Activated CD4-positive, alpha-beta T cell treated with anti-CD3 and anti-CD28 coated beads, Interleukin-2, amount 10 ng/mL, durations not matched to agents 24 days and 14 days (primary cell): ENCODE measurements around the gene TAF11L13. TPM values are rescaled to one million over a fixed set of nuclear protein-coding genes. Genes with fewer than 3 reads are reported as not detected.
"Not testable (repeated sequence)": the region's sequence is repeated elsewhere in the genome, so short reads cannot be mapped to it uniquely, and the experiment has no call there.

Experiments
- DNase-seq: peaks from one replicate; pipeline ENCODE4 v3.0.0; 2022
- H3K27ac Mint-ChIP-seq: one replicate; pipeline ENCODE4 v1.8.0; 2022; ENCODE audit warnings: mild to moderate bottlenecking, mixed read lengths
- H3K27me3 Mint-ChIP-seq: one replicate; pipeline ENCODE4 v1.8.0; 2022; ENCODE audit warnings: mixed read lengths
- H3K36me3 Mint-ChIP-seq: one replicate; pipeline ENCODE4 v1.8.0; 2022; ENCODE audit warnings: low read depth, mild to moderate bottlenecking, mixed read lengths
- H3K4me1 Mint-ChIP-seq: one replicate; pipeline ENCODE4 v1.8.0; 2021; ENCODE audit warnings: mixed read lengths
- H3K4me3 Mint-ChIP-seq: one replicate; pipeline ENCODE4 v1.8.0; 2022; ENCODE audit warnings: mild to moderate bottlenecking, moderate library complexity, mixed read lengths
- H3K9me3 Mint-ChIP-seq: one replicate; pipeline ENCODE4 v1.8.0; 2021; ENCODE audit warnings: mixed read lengths
- intact Hi-C: fragments of 100-400 bp; cut with micrococcal nuclease; formaldehyde crosslinking; loops from one replicate; pipeline ENCODE4 v1.15.1; 2023
- total RNA-seq: library from RNA; stranded (reverse); gene quantifications from 2 replicates; pipeline ENCODE4 v1.2.3, GENCODE V29; 2022

Gene TAF11L13
- total RNA-seq = not detected in 2 replicates

DNA sequence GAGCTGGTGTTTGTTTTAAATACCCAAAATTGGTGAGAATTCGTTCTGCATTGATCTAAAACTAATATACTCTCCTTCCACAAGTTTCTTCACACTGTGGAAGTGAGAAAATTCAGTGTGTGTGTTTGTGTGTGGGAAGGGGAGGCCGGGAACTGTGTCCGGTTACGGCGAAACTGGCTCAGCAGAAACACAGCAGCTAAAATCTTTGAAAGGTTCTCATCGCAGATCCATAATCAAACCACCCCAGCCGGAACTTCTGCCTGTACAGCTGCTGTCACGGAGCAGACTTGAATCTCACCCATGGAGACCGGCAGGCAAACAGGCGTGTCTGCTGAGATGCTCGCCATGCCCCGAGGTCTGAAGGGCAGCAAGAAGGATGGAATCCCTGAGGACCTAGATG, at the start of gene TAF11L13:
TAF11L13 (plus strand) TSS at position 301 of the 400 bp plus-strand sequence.
- H3K4me3 Mint-ChIP-seq, H3K27ac Mint-ChIP-seq, H3K9me3 Mint-ChIP-seq, H3K36me3 Mint-ChIP-seq, intact Hi-C loops, H3K4me1 Mint-ChIP-seq, DNase-seq, H3K27me3 Mint-ChIP-seq: not testable (repeated sequence)

DNA sequence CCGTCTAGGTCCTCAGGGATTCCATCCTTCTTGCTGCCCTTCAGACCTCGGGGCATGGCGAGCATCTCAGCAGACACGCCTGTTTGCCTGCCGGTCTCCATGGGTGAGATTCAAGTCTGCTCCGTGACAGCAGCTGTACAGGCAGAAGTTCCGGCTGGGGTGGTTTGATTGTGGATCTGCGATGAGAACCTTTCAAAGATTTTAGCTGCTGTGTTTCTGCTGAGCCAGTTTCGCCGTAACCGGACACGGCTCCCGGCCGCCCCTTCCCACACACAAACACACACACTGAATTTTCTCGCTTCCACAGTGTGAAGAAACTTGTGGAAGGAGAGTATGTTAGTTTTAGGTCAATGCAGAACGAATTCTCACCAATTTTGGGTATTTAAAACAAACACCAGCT, 46.2 kb upstream of the TAF11L13 start, which contains the start of gene TAF11L7:
TAF11L7 (minus strand) TSS at position 101 of the 400 bp plus-strand sequence.
- H3K27me3 Mint-ChIP-seq, H3K9me3 Mint-ChIP-seq, H3K4me3 Mint-ChIP-seq, H3K36me3 Mint-ChIP-seq, H3K27ac Mint-ChIP-seq, H3K4me1 Mint-ChIP-seq, DNase-seq, intact Hi-C loops: not testable (repeated sequence)

DNA sequence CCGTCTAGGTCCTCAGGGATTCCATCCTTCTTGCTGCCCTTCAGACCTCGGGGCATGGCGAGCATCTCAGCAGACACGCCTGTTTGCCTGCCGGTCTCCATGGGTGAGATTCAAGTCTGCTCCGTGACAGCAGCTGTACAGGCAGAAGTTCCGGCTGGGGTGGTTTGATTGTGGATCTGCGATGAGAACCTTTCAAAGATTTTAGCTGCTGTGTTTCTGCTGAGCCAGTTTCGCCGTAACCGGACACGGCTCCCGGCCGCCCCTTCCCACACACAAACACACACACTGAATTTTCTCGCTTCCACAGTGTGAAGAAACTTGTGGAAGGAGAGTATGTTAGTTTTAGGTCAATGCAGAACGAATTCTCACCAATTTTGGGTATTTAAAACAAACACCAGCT, 41.0 kb upstream of the TAF11L13 start, which contains the start of gene TAF11L8:
TAF11L8 (minus strand) TSS at position 101 of the 400 bp plus-strand sequence.
- H3K27ac Mint-ChIP-seq, H3K4me1 Mint-ChIP-seq, H3K27me3 Mint-ChIP-seq, H3K4me3 Mint-ChIP-seq, intact Hi-C loops, H3K9me3 Mint-ChIP-seq, H3K36me3 Mint-ChIP-seq, DNase-seq: not testable (repeated sequence)

DNA sequence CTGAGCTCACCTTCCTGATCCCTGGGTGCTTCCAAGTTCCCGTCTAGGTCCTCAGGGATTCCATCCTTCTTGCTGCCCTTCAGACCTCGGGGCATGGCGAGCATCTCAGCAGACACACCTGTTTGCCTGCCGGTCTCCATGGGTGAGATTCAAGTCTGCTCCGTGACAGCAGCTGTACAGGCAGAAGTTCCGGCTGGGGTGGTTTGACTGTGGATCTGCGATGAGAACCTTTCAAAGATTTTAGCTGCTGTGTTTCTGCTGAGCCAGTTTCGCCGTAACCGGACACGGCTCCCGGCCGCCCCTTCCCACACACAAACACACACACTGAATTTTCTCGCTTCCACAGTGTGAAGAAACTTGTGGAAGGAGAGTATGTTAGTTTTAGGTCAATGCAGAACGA, 37.6 kb upstream of the TAF11L13 start, which contains the start of gene TAF11L9:
TAF11L9 (minus strand) TSS at position 140 of the 400 bp plus-strand sequence.
- H3K9me3 Mint-ChIP-seq, intact Hi-C loops, H3K4me1 Mint-ChIP-seq, H3K4me3 Mint-ChIP-seq, H3K27ac Mint-ChIP-seq, H3K36me3 Mint-ChIP-seq, H3K27me3 Mint-ChIP-seq: not testable (repeated sequence)
- peak; percentile 28 for DNase-seq

DNA sequence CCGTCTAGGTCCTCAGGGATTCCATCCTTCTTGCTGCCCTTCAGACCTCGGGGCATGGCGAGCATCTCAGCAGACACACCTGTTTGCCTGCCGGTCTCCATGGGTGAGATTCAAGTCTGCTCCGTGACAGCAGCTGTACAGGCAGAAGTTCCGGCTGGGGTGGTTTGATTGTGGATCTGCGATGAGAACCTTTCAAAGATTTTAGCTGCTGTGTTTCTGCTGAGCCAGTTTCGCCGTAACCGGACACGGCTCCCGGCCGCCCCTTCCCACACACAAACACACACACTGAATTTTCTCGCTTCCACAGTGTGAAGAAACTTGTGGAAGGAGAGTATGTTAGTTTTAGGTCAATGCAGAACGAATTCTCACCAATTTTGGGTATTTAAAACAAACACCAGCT, 34.2 kb upstream of the TAF11L13 start, which contains the start of gene TAF11L10:
TAF11L10 (minus strand) TSS at position 101 of the 400 bp plus-strand sequence.
- H3K27me3 Mint-ChIP-seq, DNase-seq, H3K4me3 Mint-ChIP-seq, H3K4me1 Mint-ChIP-seq, H3K27ac Mint-ChIP-seq, intact Hi-C loops, H3K9me3 Mint-ChIP-seq, H3K36me3 Mint-ChIP-seq: not testable (repeated sequence)

DNA sequence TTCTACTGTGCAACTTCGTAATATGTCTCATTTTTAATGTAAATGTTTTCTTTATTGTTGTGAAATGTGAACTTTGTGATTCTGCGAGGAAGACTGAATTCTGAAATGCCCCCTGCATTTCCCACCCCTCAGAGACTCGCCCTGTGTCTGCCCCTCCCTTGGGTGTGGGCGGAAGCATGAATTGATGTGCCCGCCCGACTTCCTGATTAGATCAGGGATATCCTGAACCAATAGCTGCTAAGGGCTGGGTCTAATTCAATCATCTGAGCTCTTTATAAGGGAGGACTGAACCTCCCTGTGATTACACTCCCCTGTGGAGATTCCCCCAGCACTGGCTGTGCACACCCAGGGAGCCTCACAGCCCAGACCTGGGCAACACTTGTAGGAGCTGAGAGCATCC, 28.0 kb upstream of the TAF11L13 start, which contains the start of gene TAF11L11:
TAF11L11 (plus strand) TSS at position 304 of the 400 bp plus-strand sequence.
- H3K27ac Mint-ChIP-seq, H3K4me1 Mint-ChIP-seq, H3K27me3 Mint-ChIP-seq, H3K4me3 Mint-ChIP-seq, H3K36me3 Mint-ChIP-seq, intact Hi-C loops: not testable (repeated sequence)
- peaks cover 15% of the 10 kb centered on the region for H3K9me3 Mint-ChIP-seq
- peak; percentile 21 for DNase-seq

DNA sequence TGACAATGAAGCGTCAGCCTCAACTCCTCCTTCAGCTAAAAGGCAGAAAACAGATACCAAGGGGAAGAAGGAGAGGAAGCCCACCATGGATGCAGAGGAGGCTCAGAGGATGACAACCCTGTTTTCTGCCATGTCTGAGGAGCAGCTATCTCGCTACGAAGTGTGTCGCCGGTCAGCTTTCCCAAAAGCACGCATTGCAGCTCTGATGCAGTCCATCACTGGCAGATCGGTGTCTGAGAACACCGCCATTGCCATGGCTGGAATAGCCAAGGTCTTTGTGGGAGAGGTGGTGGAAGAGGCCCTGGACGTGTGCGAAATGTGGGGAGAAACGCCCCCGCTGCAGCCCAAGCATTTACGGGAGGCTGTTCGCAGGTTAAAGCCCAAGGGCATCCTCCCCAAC, 26.9 kb upstream of the TAF11L13 start:
- intact Hi-C loops = no loop called here
- DNase-seq = peak; percentile 23
- Mint-ChIP-seq H3K27ac (no peak overlapping the region), H3K4me3 (no peak overlapping the region), H3K4me1 (no peaks in the 10 kb centered on the region), H3K9me3 (peaks cover 15% of the 10 kb centered on the region), H3K36me3 (no peaks in the 10 kb centered on the region), H3K27me3 (no peaks in the 10 kb centered on the region)

DNA sequence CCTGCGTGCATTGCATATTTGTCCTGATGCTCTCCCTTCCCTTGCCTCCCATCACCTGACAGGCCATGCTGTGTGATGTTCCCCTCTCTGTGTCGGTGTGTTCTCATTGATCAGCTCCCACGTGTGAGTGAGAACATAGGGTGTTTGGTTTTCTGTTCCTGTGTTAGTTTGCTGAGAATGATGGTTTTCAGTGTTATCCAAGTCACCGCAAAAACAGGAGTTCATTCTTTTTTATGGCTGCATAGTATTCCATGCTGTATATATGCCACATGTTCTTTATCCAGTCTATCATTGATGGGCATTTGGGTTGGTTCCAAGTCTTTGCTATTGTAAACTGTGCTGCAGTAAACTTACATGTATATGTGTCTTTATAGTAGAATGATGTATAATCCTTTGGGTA, 24.4 kb upstream of the TAF11L13 start:
- intact Hi-C loops, DNase-seq, H3K27ac Mint-ChIP-seq, H3K27me3 Mint-ChIP-seq, H3K4me3 Mint-ChIP-seq, H3K4me1 Mint-ChIP-seq, H3K36me3 Mint-ChIP-seq: not testable (repeated sequence)
- H3K9me3 Mint-ChIP-seq = peaks cover 12% of the 10 kb centered on the region

DNA sequence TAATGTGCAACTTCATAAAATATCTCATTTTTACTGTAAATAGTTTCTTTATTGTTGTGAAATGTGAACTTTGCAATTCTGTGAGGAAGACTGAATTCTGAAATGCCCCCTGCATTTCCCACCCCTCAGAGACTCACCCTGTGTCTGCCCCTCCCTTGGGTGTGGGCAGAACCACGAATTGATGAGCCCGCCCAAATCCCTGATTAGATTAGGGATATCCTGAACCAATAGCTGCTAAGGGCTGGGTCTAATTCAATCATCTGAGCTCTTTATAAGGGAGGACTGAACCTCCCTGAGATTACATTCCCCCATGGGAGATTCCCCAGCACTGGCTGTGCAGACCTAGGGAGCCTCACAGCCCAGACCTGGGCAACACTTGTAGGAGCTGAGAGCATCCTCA, 21.8 kb upstream of the TAF11L13 start, which contains the start of gene TAF11L12:
TAF11L12 (plus strand) TSS at position 301 of the 400 bp plus-strand sequence.
- DNase-seq, H3K4me3 Mint-ChIP-seq, H3K9me3 Mint-ChIP-seq, H3K4me1 Mint-ChIP-seq, intact Hi-C loops, H3K36me3 Mint-ChIP-seq, H3K27me3 Mint-ChIP-seq, H3K27ac Mint-ChIP-seq: not testable (repeated sequence)

DNA sequence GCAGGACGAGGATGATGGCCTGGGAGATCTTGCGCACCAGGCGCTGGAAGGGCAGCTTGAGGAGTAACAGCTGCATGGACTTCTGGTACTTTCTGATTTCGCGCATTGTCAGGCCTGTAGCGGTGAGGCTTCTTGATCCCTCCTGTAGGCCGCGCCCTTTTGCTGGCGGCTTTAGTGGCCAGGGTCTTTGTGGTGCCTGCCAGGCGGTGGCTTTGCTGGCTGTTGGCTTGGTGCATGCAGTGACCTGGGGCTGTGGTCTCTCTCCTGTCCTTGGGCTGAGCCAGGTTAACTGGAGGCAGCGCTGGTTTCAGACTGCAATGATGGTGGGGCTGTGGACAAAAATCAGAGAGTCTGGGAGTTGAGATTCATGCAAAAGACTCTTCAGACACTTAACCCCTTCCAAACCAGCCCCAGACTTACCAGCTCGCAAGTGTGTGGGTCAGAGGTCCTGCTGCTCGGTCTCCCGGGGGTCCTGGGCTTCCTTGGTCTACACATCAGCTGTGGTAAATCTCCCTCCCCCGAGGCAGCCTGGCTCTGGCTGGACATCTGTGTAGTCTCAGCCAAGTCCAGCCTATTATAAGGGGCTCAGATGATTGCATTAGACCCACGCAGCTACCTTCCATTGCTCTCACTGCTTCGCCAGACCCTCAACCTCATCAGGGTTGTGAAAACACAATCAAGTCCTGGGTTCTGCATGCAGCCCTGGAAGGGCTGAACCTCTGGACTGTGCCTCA, 16.8 kb upstream of the TAF11L13 start:
- intact Hi-C loops = no loop called here

DNA sequence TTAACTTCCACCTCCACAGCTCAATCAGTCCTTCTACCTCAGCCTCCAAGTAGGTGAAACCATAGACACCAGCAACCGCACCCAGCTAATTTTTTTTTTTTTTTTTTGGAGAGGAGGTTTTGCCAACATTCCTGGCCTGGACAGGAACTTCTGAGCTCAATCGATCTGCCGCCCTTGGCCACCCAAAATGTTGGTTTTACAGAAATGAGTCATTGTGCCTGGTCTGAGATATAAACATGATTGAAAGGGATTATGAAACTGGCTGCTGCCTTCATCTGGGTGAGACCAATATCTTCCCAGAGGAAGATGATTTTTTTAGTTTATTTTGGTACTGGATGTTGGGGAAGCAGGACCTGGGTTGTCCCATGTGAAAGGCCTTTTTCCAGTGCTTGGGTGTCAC, 12.5 kb upstream of the TAF11L13 start:
- intact Hi-C loops = no loop called here
- no peak overlapping the region for H3K27ac Mint-ChIP-seq
- H3K9me3 Mint-ChIP-seq = peaks cover 9% of the 10 kb centered on the region
- no peaks in the 10 kb centered on the region for H3K36me3 Mint-ChIP-seq
- no peaks in the 10 kb centered on the region for H3K4me1 Mint-ChIP-seq
- no peak overlapping the region for H3K4me3 Mint-ChIP-seq
- DNase-seq = no peak
- no peaks in the 10 kb centered on the region for H3K27me3 Mint-ChIP-seq

More for the DNA sequence above, 16.8 kb upstream of the TAF11L13 start:
- H3K27me3 Mint-ChIP-seq = no peaks in the 10 kb centered on the region
- no peaks in the 10 kb centered on the region for H3K36me3 Mint-ChIP-seq
- H3K9me3 Mint-ChIP-seq = no peaks in the 10 kb centered on the region
- H3K4me3 Mint-ChIP-seq = no peak overlapping the region
- DNase-seq = no peak
- no peaks in the 10 kb centered on the region for H3K4me1 Mint-ChIP-seq
- H3K27ac Mint-ChIP-seq = no peak overlapping the region

DNA sequence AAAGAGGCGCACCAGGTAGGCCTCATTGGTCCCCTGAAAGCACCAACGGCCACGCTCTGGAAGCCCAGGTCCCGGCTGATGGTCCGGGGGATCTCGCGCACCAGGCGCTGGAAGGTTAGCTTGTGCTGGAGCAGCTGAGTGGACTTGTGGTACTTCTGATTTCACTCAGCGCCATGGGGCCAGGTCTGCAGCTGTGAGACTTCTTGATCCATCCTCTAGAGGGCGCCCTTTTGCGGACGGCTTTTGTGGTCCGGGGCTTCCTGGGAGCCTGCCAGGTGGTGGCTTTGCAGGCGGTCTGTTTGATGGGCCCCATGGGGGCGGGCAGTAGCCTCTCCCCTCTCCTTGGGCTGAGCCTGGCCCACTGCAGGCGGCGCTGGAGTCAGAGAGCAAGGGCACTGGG, 11.3 kb upstream of the TAF11L13 start:
- no peaks in the 10 kb centered on the region for H3K27me3 Mint-ChIP-seq
- H3K4me3 Mint-ChIP-seq = no peak overlapping the region
- peaks cover 9% of the 10 kb centered on the region for H3K9me3 Mint-ChIP-seq
- intact Hi-C loops = no loop called here
- no peaks in the 10 kb centered on the region for H3K36me3 Mint-ChIP-seq
- no peak for DNase-seq
- no peaks in the 10 kb centered on the region for H3K4me1 Mint-ChIP-seq
- H3K27ac Mint-ChIP-seq = no peak overlapping the region

DNA sequence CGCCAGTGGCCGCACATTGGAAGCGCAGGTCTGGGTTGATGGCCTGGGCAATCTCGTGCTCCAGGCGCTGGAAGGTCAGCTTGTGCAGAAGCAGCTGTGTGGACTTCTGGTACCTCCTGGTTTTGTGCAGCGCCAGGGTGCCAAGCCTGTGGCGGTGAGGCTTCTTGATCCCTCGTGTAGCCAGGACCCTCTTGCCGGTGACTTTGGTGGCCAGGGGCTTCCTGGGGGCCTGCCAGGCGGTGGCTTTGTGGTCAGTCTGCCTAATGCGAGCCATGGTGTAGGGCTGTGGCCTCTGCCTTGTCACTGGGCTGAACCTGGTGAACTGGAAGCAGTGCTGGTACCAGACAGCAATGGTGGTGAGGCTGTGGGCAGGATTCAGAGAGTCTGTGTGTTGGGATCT, 6.2 kb upstream of the TAF11L13 start:
- no peaks in the 10 kb centered on the region for H3K4me1 Mint-ChIP-seq
- DNase-seq = no peak
- H3K9me3 Mint-ChIP-seq = peaks cover 6% of the 10 kb centered on the region
- no peak overlapping the region for H3K27ac Mint-ChIP-seq
- no peak overlapping the region for H3K4me3 Mint-ChIP-seq
- intact Hi-C loops = no loop called here
- no peaks in the 10 kb centered on the region for H3K27me3 Mint-ChIP-seq
- H3K36me3 Mint-ChIP-seq = no peaks in the 10 kb centered on the region

DNA sequence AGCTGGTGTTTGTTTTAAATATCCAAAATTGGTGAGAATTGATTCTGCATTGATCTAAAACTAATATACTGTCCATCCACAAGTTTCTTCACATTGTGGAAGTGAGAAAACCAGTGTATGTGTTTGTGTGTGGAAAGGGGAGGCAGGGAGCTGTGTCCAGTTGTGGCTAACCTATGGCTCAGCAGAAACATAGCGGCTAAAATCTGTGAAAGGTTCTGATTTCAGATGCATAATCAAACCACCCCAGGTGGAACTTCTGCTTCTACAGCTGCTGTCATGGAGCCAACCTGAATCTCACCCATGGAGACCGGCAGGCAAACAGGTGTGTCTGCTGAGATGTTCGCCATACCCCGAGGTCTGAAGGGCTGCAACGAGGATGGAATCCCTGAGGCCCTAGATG, 2.3 kb downstream of the TAF11L13 start, which contains the start of gene TAF11L14:
TAF11L14 (plus strand) TSS at position 301 of the 400 bp plus-strand sequence.
- Mint-ChIP-seq H3K4me1 (no peaks in the 10 kb centered on the region), H3K27me3 (no peaks in the 10 kb centered on the region), H3K27ac (no peak within 1 kb of the TSS), H3K36me3 (no peaks in the 10 kb centered on the region), H3K9me3 (peaks cover 12% of the 10 kb centered on the region), H3K4me3 (no peak within 1 kb of the TSS)
- intact Hi-C loops = no loop called here
- no peak for DNase-seq
